Astrocyte (in vitro differentiated cells and primary cell): Measurements from ENCODE around the gene RPAP2.

Source experiments
- CTCF ChIP-seq: IDR thresholded peaks from 2 replicates; pipeline ENCODE4 v1.5.1; 2011; ENCODE audit warnings: low read depth, mild to moderate bottlenecking, inconsistent platforms, low read length, moderate library complexity; ENCODE audit not compliant: insufficient read depth
- EZH2 ChIP-seq: IDR thresholded peaks from 2 replicates; pipeline ENCODE4 v1.6.1; 2012; ENCODE audit warnings: mild to moderate bottlenecking, low read length, inconsistent platforms; ENCODE audit not compliant: insufficient read depth

DNA sequence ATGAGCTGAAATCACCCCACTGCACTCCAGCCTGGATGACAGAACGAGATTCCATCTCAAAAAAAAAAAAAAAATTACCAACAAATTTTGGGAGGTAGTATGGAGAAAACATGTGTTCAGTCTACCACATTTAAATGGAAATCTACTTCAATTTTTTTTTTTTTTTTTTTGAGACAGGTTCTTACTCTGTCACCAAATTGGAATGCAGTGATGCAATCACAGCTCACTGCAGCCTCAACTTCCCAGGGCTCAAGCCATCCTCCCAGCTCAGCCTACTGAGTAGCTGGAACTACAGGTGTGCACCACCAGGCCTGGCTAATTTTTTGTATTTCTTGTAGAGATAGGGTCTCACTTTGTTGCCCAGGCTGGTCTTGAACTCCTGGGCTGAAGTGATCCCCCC lies 105.8 kb downstream of the RPAP2 start:
- no peak for TF ChIP-seq CTCF
- no peak for TF ChIP-seq EZH2
